ENCODE results near the gene HIPK4. TPM values are rescaled to one million over a fixed set of nuclear protein-coding genes. Genes with fewer than 3 reads are reported as not detected.

The HIPK4 gene
- total and polyA plus RNA-seq, 9 of the 15 experiments (the other 6 are each of a cell fraction or from before 2014, with no cell fraction given): 0.06 to 0.09 TPM; not detected in 7

- TF ChIP-seq, protein P1, sequence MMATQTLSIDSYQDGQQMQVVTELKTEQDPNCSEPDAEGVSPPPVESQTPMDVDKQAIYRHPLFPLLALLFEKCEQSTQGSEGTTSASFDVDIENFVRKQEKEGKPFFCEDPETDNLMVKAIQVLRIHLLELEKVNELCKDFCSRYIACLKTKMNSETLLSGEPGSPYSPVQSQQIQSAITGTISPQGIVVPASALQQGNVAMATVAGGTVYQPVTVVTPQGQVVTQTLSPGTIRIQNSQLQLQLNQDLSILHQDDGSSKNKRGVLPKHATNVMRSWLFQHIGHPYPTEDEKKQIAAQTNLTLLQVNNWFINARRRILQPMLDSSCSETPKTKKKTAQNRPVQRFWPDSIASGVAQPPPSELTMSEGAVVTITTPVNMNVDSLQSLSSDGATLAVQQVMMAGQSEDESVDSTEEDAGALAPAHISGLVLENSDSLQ (IDR thresholded peaks at IDR 0.05): peak; percentile 65
- TF ChIP-seq CBX3 (IDR thresholded peaks at IDR 0.05; ENCODE audit: borderline replicate concordance in 1 of 2, low read length in 2 of 2): peak in 1 of 2 experiments; percentile 59; a peak in 1 of 3 replicates
- 0 out of 2 replicates have a peak, but pooled peaks have one; percentile 2 for TF ChIP-seq TCF7L2 (IDR thresholded peaks at IDR 0.05; ENCODE audit: low read depth, low read length)
- TF ChIP-seq HCFC1 (IDR thresholded peaks at IDR 0.05; ENCODE audit: low read depth, low read length): peak; percentile 80
- no peak for TF ChIP-seq HOMEZ (CRISPR knock-in tag; IDR thresholded peaks at IDR 0.05)
- peak; percentile 56; the same call in 1 of the 2 replicates for TF ChIP-seq DMBX1 (CRISPR knock-in tag; IDR thresholded peaks at IDR 0.05; ENCODE audit: borderline replicate concordance)
- no peak for TF ChIP-seq NBN (IDR thresholded peaks at IDR 0.05; ENCODE audit: low read depth)
- peak; percentile 54; the same call in 1 of the 2 replicates for TF ChIP-seq RNF2 (IDR thresholded peaks at IDR 0.05)
- TF ChIP-seq TBP (optimal IDR thresholded peaks at IDR 0.05; ENCODE audit: low read depth, low read length): peak; percentile 56
- no peak for TF ChIP-seq FOXA3 (CRISPR knock-in tag; conservative IDR thresholded peaks at IDR 0.05 in 1 of 2, IDR thresholded peaks at IDR 0.05 in 1 of 2)
- no peak for TF ChIP-seq TCF7 (IDR thresholded peaks at IDR 0.05; ENCODE audit: borderline replicate concordance)
- TF ChIP-seq ERF (CRISPR knock-in tag; IDR thresholded peaks at IDR 0.05): 0 out of 2 replicates have a peak, but pooled peaks have one; percentile 26
- no peak for TF ChIP-seq SMARCC2 (IDR thresholded peaks at IDR 0.05; ENCODE audit: low read depth)
- TF ChIP-seq, protein P2, sequence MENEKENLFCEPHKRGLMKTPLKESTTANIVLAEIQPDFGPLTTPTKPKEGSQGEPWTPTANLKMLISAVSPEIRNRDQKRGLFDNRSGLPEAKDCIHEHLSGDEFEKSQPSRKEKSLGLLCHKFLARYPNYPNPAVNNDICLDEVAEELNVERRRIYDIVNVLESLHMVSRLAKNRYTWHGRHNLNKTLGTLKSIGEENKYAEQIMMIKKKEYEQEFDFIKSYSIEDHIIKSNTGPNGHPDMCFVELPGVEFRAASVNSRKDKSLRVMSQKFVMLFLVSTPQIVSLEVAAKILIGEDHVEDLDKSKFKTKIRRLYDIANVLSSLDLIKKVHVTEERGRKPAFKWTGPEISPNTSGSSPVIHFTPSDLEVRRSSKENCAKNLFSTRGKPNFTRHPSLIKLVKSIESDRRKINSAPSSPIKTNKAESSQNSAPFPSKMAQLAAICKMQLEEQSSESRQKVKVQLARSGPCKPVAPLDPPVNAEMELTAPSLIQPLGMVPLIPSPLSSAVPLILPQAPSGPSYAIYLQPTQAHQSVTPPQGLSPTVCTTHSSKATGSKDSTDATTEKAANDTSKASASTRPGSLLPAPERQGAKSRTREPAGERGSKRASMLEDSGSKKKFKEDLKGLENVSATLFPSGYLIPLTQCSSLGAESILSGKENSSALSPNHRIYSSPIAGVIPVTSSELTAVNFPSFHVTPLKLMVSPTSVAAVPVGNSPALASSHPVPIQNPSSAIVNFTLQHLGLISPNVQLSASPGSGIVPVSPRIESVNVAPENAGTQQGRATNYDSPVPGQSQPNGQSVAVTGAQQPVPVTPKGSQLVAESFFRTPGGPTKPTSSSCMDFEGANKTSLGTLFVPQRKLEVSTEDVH (IDR thresholded peaks at IDR 0.05; ENCODE audit: low read depth, partially characterized antibody): no peak
- TF ChIP-seq, protein P3, sequence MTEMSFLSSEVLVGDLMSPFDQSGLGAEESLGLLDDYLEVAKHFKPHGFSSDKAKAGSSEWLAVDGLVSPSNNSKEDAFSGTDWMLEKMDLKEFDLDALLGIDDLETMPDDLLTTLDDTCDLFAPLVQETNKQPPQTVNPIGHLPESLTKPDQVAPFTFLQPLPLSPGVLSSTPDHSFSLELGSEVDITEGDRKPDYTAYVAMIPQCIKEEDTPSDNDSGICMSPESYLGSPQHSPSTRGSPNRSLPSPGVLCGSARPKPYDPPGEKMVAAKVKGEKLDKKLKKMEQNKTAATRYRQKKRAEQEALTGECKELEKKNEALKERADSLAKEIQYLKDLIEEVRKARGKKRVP (CRISPR knock-in tag; IDR thresholded peaks at IDR 0.05): peak; percentile 7; the same call in 1 of the 2 replicates
- TF ChIP-seq, protein P4, sequence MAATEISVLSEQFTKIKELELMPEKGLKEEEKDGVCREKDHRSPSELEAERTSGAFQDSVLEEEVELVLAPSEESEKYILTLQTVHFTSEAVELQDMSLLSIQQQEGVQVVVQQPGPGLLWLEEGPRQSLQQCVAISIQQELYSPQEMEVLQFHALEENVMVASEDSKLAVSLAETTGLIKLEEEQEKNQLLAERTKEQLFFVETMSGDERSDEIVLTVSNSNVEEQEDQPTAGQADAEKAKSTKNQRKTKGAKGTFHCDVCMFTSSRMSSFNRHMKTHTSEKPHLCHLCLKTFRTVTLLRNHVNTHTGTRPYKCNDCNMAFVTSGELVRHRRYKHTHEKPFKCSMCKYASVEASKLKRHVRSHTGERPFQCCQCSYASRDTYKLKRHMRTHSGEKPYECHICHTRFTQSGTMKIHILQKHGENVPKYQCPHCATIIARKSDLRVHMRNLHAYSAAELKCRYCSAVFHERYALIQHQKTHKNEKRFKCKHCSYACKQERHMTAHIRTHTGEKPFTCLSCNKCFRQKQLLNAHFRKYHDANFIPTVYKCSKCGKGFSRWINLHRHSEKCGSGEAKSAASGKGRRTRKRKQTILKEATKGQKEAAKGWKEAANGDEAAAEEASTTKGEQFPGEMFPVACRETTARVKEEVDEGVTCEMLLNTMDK (IDR thresholded peaks at IDR 0.05; ENCODE audit: borderline replicate concordance, insufficient read depth, low read depth, low read length, poor library complexity, severe bottlenecking): peak; percentile 62
- TF ChIP-seq ZNF699 (CRISPR knock-in tag; IDR thresholded peaks at IDR 0.05; ENCODE audit: insufficient replicate concordance): no peak
- TF ChIP-seq CBX5 (IDR thresholded peaks at IDR 0.05; ENCODE audit: borderline replicate concordance, low read depth): no peak
Measured at GRCh38 chr19:40348125-40348913, 41.7 kb downstream of the HIPK4 start, which contains the start of the genes C19orf47 and PLD3 (continued).

Measured in K562 (cell line).